Measurements from ENCODE around the gene DGCR2.

Gene DGCR2

GRCh38 chr22:19150482-19151328, 28.5 kb upstream of the DGCR2 start:
- DNase-seq, result no peak
- TF ChIP-seq POLR2A (IDR thresholded peaks at IDR 0.05; ENCODE audit: low read length), result no peak
- TF ChIP-seq GATA1 (IDR thresholded peaks at IDR 0.05; ENCODE audit: low read depth, low read length), result no peak

- DNase-seq, result no peak
Measured at GRCh38 chr22:19149991-19150390, 27.8 kb upstream of the DGCR2 start, which contains the start of gene GSC2. GSC2 (minus strand) TSS chr22:19150292; CDS start chr22:19150283, 9 bp downstream.

GRCh38 chr22:19149047-19149883, 27.1 kb upstream of the DGCR2 start:
- DNase-seq, result peak in 1 of 2 experiments; percentile 23
- TF ChIP-seq POLR2A (IDR thresholded peaks at IDR 0.05; ENCODE audit: low read length) (no peak), GATA1 (IDR thresholded peaks at IDR 0.05; ENCODE audit: low read depth, low read length) (no peak)

More at GRCh38 chr22:19149991-19150390, 27.8 kb upstream of the DGCR2 start, which contains the start of gene GSC2:
- no peak for TF ChIP-seq GATA1 (IDR thresholded peaks at IDR 0.05; ENCODE audit: low read depth, low read length)
- no peak for TF ChIP-seq POLR2A (IDR thresholded peaks at IDR 0.05; ENCODE audit: low read length)

GRCh38 chr22:19148417-19149046, 26.3 kb upstream of the DGCR2 start:
- no peak for DNase-seq
- TF ChIP-seq GATA1 (IDR thresholded peaks at IDR 0.05; ENCODE audit: low read depth, low read length), result no peak
- TF ChIP-seq POLR2A (IDR thresholded peaks at IDR 0.05; ENCODE audit: low read length), result no peak

GRCh38 chr22:19147195-19147780, 25.1 kb upstream of the DGCR2 start:
- TF ChIP-seq GATA1 (IDR thresholded peaks at IDR 0.05; ENCODE audit: low read depth, low read length) (no peak), POLR2A (IDR thresholded peaks at IDR 0.05; ENCODE audit: low read length) (no peak)
- DNase-seq, result no peak

GRCh38 chr22:19146215-19146968, 24.2 kb upstream of the DGCR2 start:
- TF ChIP-seq POLR2A (IDR thresholded peaks at IDR 0.05; ENCODE audit: low read length) (no peak), GATA1 (IDR thresholded peaks at IDR 0.05; ENCODE audit: low read depth, low read length) (no peak)
- no peak for DNase-seq

- DNase-seq, result peak; percentile 60 to 61
- TF ChIP-seq POLR2A (IDR thresholded peaks at IDR 0.05; ENCODE audit: low read length), result no peak
- TF ChIP-seq GATA1 (IDR thresholded peaks at IDR 0.05; ENCODE audit: low read depth, low read length), result no peak
Measured at GRCh38 chr22:19143967-19144400, 21.8 kb upstream of the DGCR2 start.

- DNase-seq, result no peak
- no peak for TF ChIP-seq GATA1 (IDR thresholded peaks at IDR 0.05; ENCODE audit: low read depth, low read length)
- TF ChIP-seq POLR2A (IDR thresholded peaks at IDR 0.05; ENCODE audit: low read length), result no peak
Measured at GRCh38 chr22:19143212-19143611, 21.0 kb upstream of the DGCR2 start.

GRCh38 chr22:19142394-19142793, 20.2 kb upstream of the DGCR2 start:
- no peak for DNase-seq
- TF ChIP-seq GATA1 (IDR thresholded peaks at IDR 0.05; ENCODE audit: low read depth, low read length) (no peak), POLR2A (IDR thresholded peaks at IDR 0.05; ENCODE audit: low read length) (no peak)

- DNase-seq, result no peak
- TF ChIP-seq GATA1 (IDR thresholded peaks at IDR 0.05; ENCODE audit: low read depth, low read length) (no peak), POLR2A (IDR thresholded peaks at IDR 0.05; ENCODE audit: low read length) (no peak)
Measured at GRCh38 chr22:19139974-19140373, 17.8 kb upstream of the DGCR2 start.

GRCh38 chr22:19139001-19139356, 16.8 kb upstream of the DGCR2 start:
- no peak for DNase-seq
- no peak for TF ChIP-seq GATA1 (IDR thresholded peaks at IDR 0.05; ENCODE audit: low read depth, low read length)
- TF ChIP-seq POLR2A (IDR thresholded peaks at IDR 0.05; ENCODE audit: low read length), result no peak

- TF ChIP-seq GATA1 (IDR thresholded peaks at IDR 0.05; ENCODE audit: low read depth, low read length), result no peak
- no peak for TF ChIP-seq POLR2A (IDR thresholded peaks at IDR 0.05; ENCODE audit: low read length)
Measured at GRCh38 chr22:19138217-19139000, 16.2 kb upstream of the DGCR2 start.

More at GRCh38 chr22:19138217-19139000, 16.2 kb upstream of the DGCR2 start:
- DNase-seq, result no peak

All from erythroblast (primary cell).